ENCODE data around the gene IRF2BPL.

IRF2BPL gene

DNA sequence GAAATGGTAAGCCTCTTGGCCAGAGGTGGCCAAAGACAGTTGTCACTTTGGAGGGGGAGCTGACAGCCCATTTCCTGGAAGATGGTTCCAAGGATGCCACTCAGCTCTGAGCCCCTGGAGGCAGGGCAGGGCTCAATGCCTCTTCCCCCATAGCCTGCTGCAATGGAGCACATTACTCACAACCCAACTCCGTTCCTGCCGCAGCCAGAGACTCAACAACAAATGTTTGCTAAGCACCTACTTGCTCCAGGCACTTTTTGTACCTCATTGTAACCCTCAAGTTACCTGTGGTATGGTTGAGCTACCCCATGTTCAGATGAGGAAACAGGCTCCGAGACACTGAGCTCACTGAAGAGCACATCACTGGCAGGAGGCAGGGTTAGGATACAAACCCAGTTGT lies 19.5 kb downstream of the IRF2BPL start:
- no peak for FAIRE-seq

- FAIRE-seq = no peak
Measured at GRCh38 chr14:77008541-77008940, 20.0 kb downstream of the IRF2BPL start.

DNA sequence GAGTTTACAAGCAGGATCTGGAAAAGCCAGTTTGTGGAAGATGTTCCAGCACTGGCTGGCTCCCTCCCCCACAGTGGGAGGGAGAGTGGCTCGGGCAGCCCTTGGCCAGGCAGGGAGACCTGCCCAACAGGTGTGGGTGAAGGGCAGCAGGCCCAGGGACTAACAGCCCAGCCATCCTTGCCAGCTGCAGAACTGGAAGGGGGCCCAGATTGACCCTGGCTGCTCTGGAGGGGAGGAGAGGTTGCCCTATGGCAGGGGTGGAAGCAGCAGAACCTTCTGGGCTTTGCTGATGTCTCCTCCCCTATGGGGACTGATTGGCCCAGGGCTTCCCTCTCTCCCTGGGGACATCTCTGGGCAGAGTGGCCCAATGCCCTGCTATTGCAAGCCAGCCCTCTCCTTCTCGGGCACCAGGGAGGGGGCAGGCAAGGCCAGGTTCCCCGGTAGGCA lies 20.5 kb downstream of the IRF2BPL start:
- FAIRE-seq = no peak

GRCh38 chr14:77007183-77007974 lies 21.1 kb downstream of the IRF2BPL start:
- FAIRE-seq = no peak

DNA sequence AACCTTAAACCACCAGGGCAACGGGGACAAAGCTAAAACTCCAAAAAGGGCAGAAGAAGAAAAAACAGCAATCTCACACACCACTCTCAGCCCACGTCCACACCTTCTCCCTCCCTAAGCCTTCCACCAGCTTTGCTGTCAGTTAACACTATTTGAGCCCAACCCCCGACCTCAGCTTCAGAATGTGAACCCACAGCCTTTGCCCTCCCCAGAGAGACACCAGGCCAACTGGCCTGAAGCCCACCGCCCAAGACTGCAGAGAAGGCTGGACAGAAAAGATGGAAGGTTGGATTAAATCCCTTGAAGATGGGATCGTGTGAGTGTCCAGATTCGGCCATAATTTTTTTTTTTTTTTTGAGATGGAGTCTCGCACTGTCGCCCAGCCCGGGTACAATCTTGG lies 22.4 kb downstream of the IRF2BPL start:
- FAIRE-seq = no peak

DNA sequence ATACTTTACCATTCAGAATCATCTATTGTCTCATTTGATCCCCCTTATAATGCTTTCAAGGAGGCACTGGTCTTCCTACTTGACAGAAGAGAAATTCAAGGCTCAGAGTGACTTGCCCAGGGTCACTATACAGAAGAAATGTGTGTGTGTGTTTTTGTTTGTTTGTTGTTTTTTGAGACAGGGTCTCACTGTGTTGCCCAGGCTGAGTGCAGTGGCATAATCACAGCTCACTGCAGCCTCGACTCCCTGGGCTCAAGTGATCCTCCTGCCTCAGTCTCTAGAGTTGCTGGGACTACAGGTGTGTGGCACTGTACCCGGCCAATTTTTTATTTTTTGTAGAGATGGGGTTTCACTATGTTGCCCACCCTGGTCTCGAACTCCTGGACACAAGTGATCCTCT lies 22.9 kb downstream of the IRF2BPL start:
- no peak for FAIRE-seq

DNA sequence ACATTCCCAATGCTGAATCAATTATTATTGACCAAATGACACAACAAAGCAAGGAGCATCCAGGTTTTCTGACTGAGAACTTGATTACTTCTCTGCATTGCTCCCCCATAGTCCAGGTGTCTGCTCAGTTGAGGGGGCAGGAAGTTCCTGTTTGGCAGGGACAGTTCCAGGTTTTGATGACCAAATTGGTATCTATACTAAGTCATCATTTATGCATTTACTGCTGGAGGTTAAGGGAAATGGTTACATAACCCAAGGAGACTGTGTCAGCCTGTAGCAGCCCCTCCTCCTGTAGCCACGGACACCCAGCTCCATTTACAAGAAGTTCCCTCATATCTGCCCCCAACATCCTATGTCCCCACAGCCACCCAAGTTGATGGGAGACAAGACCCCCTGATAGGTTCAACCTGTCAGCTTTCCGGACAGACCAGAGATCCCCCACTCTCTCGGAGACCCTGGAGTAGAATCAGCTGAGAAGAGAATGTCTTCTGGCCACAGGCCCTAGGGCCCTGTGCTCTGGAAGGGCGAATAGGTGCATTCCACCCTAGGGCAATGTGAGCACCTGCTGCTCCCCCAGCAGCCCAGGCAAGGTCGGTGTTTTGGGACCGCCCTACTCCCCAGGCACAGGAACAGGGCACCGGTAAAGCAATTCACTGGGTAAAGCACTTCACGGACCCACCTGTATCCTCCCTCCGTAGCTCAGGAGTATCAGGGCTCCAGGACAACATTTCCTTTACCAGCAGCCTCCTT lies 23.6 kb downstream of the IRF2BPL start:
- FAIRE-seq = no peak

DNA sequence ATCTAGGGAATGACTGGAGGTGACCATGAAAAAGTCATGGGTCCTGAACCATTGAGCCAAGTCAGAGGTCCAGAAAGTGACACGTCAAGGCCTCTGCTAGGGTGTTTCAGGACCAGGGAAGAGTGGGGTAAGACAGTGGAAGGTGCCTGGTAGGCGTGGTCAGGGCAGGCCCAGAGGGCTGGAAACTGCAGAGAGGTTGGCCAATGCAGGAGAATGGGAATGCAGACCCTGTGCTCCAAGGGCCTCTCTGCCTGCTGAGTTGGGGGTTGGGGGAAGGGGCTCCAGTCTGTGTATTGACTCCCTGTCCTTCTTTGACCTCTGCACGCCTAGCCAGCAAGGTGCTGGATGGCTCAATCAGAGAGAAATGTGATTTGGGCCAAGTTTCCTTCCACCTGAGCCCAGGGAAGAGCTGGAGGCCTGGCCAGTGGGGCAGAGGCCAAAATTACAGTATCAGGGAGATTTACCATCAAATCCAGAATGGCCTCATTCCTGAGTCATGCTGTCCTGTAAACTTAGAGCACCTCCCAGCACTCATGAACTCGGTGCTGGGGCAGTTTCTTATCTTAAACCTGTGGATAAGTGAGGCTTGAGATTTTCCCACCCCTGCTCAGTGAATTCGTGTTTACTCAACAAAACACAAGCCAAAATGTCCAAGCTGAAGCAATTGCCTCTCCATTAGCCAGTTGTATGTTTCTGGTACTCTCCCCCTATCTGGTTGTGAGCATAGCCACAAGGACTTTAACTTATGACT lies 24.4 kb downstream of the IRF2BPL start:
- no peak for FAIRE-seq

- FAIRE-seq = no peak
Measured at GRCh38 chr14:77002889-77003288, 25.6 kb downstream of the IRF2BPL start.

- no peak for FAIRE-seq
Measured at GRCh38 chr14:77002335-77002734, 26.2 kb downstream of the IRF2BPL start.

DNA sequence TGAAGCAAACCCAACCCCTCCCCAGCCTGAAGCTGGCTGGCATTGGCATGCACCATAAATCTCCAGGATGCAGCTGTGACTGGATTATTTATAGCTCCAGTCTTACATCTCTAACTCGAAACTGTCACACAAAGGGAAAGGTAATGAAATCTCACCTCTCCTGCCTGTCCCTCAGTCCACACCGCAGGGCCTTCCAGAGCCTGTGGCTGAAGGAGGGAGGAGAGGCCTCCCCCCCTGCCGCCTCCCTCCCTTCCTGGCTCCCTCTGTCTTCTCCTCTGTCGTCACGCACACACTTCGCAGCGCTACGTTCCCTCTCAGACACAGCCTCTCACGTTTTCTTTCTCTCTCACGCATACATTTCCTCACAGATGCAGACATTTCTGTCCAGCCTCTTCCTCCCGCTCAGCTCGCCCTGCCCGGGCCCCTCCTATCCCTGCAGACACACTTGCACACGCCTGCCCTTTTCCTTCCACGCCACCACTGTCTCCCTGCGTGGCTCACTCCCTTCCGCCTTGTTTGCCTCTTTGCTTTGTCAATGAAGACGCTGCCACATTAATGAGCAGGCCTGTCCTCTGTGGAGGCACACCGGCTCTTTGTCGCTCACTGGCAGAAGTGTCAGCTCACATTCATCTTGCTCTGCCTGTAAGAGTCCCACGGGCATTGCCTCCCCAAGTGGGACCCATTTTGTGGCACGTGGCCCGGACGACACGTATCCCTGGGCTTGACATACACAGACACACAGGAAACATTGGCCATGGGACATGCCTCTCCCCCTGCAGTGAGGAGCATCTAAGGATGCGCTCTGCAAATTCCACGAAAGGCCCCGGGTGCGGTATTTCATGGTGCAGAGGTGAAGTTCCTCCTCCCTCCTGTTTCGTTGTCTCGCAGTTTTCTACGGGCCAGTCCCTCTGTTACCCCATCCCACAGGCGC lies 27.9 kb downstream of the IRF2BPL start:
- FAIRE-seq = no peak

DNA sequence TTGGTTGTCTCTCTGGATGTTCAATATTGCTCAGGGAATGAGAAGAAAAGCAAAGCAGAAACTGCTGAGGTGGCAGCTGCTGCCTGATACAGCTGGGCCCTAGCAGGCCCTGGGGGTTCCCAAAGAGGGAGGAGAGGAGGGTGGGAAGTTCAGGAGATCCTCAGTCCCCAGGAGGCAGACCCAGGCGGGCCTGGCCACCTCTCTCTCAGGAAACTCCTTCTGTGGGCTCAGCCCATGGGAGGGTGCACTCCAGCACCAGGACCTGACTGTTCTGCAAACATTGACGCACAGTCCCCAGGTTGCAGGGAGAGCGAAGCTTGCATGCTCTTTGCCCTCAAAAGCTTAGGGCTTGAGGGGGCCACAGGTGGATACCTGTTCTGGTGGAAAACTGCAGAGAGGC lies 29.6 kb downstream of the IRF2BPL start:
- no peak for FAIRE-seq

DNA sequence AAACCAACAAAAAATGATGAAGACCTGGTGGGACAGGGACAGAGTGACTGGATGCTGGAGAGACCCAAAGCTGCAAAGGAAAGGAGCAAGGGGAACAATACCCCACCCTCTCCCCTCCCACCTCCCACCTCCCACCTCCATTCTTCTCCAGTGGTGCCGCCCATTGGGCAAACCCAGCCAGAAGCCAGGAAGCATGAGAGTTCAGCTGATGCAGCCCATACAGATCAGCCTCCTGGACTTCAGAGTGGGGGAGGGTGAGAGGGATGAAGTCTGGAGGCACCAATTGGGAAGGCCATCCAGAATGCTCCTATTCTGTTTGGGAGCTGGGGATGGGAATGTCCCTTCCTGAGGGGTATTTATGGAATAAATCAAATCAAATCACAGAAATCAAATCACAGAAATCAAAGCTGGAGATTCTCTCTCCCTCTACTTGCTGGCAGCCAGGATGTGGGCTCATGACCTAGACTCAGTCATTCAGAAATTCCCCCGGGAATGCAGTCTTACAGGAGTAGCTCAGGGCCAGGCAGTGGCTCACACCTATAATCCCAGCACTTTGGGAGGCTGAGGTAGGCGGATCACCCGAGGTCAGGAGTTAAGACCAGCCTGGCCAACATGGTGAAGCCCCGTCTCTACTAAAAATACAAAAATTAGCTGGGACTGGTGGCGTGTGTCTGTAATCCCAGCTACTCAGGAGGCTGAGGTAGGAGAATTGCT lies 31.1 kb downstream of the IRF2BPL start:
- no peak for FAIRE-seq

DNA sequence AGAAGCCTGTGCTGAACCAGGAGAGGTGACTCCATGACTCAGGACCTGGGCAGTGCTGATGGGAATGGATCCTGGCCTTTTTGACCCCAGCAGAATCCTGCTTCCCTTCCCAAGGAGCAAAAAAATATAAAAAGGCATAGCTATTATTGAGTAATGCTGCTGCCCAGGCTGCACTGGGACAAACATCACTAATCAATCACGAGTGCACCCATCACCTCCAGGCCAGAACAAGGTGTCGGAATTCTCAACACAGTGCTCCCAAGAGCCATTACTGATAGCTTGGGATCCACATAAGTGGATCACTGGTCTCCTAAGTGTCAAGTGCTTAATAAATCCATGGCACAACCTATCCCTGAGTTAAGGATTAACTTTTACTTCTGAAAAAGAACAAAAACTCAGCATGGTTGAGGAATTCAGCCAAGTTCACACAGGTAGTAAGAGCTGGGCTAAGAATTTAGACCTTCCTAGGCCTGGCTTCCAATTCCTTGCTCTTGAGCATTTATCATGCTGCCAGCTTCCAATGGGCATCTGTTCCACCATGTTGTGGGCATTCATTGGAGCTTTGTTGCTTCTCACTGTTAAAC lies 31.9 kb downstream of the IRF2BPL start:
- no peak for FAIRE-seq

GRCh38 chr14:76995279-76996035 lies 33.1 kb downstream of the IRF2BPL start:
- no peak for FAIRE-seq

GRCh38 chr14:76993752-76994151 lies 34.8 kb downstream of the IRF2BPL start:
- FAIRE-seq = no peak

- no peak for FAIRE-seq
Measured at GRCh38 chr14:76990084-76990483, 38.4 kb downstream of the IRF2BPL start.

- no peak for FAIRE-seq
Measured at GRCh38 chr14:76987956-76988520, 40.5 kb downstream of the IRF2BPL start.

GRCh38 chr14:76986231-76986565 lies 42.3 kb downstream of the IRF2BPL start:
- no peak for FAIRE-seq

GRCh38 chr14:76985540-76986230 lies 42.8 kb downstream of the IRF2BPL start:
- no peak for FAIRE-seq
